Measurements from ENCODE around the gene CPT2.
"Not testable (repeated sequence)": the region's sequence is repeated elsewhere in the genome, so short reads cannot be mapped to it uniquely, and the experiment has no call there.

The CPT2 gene

GRCh38 chr1:53183095-53183990, 13.3 kb upstream of the CPT2 start:
- no peak for DNase-seq

- not testable (repeated sequence) for DNase-seq
Observed at GRCh38 chr1:53185955-53186297, 10.7 kb upstream of the CPT2 start.

GRCh38 chr1:53186533-53186932, 10.1 kb upstream of the CPT2 start:
- no peak for DNase-seq

- DNase-seq, result no peak
Observed at GRCh38 chr1:53187401-53187800, 9.2 kb upstream of the CPT2 start.

GRCh38 chr1:53188099-53188498, 8.5 kb upstream of the CPT2 start:
- no peak for DNase-seq

GRCh38 chr1:53189061-53189460, 7.6 kb upstream of the CPT2 start:
- DNase-seq, result no peak

GRCh38 chr1:53190210-53190611, 6.4 kb upstream of the CPT2 start:
- no peak for DNase-seq

- no peak for DNase-seq
Observed at GRCh38 chr1:53195246-53196016, 1.2 kb upstream of the CPT2 start.

GRCh38 chr1:53196017-53196484, 573 bp upstream of the CPT2 start:
- DNase-seq, result no peak

GRCh38 chr1:53197291-53198200, 922 bp downstream of the CPT2 start:
- no peak for DNase-seq

- DNase-seq, result no peak
Observed at GRCh38 chr1:53198241-53198651, 1.6 kb downstream of the CPT2 start.

GRCh38 chr1:53203466-53203865, 6.8 kb downstream of the CPT2 start:
- no peak for DNase-seq

- DNase-seq, result not testable (repeated sequence)
Observed at GRCh38 chr1:53205496-53205895, 8.9 kb downstream of the CPT2 start.

GRCh38 chr1:53206083-53206685, 9.6 kb downstream of the CPT2 start:
- DNase-seq, result not testable (repeated sequence)

GRCh38 chr1:53206735-53207379, 10.2 kb downstream of the CPT2 start:
- no peak for DNase-seq

- no peak for DNase-seq
Observed at GRCh38 chr1:53207726-53208125, 11.1 kb downstream of the CPT2 start.

GRCh38 chr1:53210352-53210751, 13.7 kb downstream of the CPT2 start:
- no peak for DNase-seq

GRCh38 chr1:53210954-53211353, 14.3 kb downstream of the CPT2 start:
- no peak for DNase-seq

GRCh38 chr1:53214376-53214940, 17.8 kb downstream of the CPT2 start:
- DNase-seq, result no peak

GRCh38 chr1:53218201-53218600, 21.6 kb downstream of the CPT2 start:
- DNase-seq, result no peak

GRCh38 chr1:53219711-53220110, 23.1 kb downstream of the CPT2 start:
- DNase-seq, result no peak

Measured in NCI-H1417 treated with DMSO at 0.1 percent for 48 hours (cell line).